H9 (cell line): ENCODE measurements around the gene NALCN. TPM values are rescaled to one million over a fixed set of nuclear protein-coding genes. Genes with fewer than 3 reads are reported as not detected.

Experiments
- DNase-seq: peaks from one replicate; pipeline ENCODE4 v3.0.0-alpha.2; 2017
- H2AFZ ChIP-seq: one replicate; pipeline ENCODE4 v1.6.1; 2013; ENCODE audit warnings: mild to moderate bottlenecking, low read length, control low read depth, moderate library complexity
- H2AK5ac ChIP-seq: 2 replicates; pipeline ENCODE4 v1.6.1; 2013; ENCODE audit warnings: low read length, control low read depth, mixed read lengths; ENCODE audit not compliant: insufficient read length
- H2BK120ac ChIP-seq: one replicate; pipeline ENCODE4 v1.6.1; 2013; ENCODE audit warnings: low read depth, mild to moderate bottlenecking, low read length, control low read depth, inconsistent platforms; ENCODE audit not compliant: poor library complexity, severe bottlenecking
- H2BK12ac ChIP-seq: 2 replicates; pipeline ENCODE4 v1.6.1; 2013; ENCODE audit warnings: low read length, control low read depth, mixed read lengths, low read depth; ENCODE audit not compliant: insufficient read length
- H2BK15ac ChIP-seq: 2 replicates; pipeline ENCODE4 v1.6.1; 2013; ENCODE audit warnings: low read depth, low read length, control low read depth
- H2BK20ac ChIP-seq: one replicate; pipeline ENCODE4 v1.6.1; 2013; ENCODE audit warnings: low read depth, mild to moderate bottlenecking, low read length, control low read depth, inconsistent platforms; ENCODE audit not compliant: poor library complexity, severe bottlenecking
- H2BK5ac ChIP-seq: 2 replicates; pipeline ENCODE4 v1.6.1; 2013; ENCODE audit warnings: low read length, control low read depth, mixed read lengths; ENCODE audit not compliant: insufficient read length
- H3K14ac ChIP-seq: 2 replicates; pipeline ENCODE4 v1.6.1; 2013; ENCODE audit warnings: low read length, control low read depth; ENCODE audit not compliant: insufficient read depth
- H3K18ac ChIP-seq: 2 replicates; pipeline ENCODE4 v1.6.1; 2013; ENCODE audit warnings: low read depth, mild to moderate bottlenecking, mixed read lengths, low read length, control low read depth; ENCODE audit not compliant: insufficient read length
- H3K23ac ChIP-seq: 2 replicates; pipeline ENCODE4 v1.6.1; 2013; ENCODE audit warnings: low read length, control low read depth, mixed read lengths, low read depth; ENCODE audit not compliant: insufficient read length
- H3K23me2 ChIP-seq: 2 replicates; pipeline ENCODE4 v1.6.1; 2013; ENCODE audit warnings: low read depth, mild to moderate bottlenecking, mixed read lengths, low read length, control low read depth; ENCODE audit not compliant: insufficient read length, poor library complexity, severe bottlenecking
- H3K27ac ChIP-seq: 2 replicates; pipeline ENCODE4 v1.5.1; 2013; ENCODE audit warnings: low read length, control low read depth, mixed read lengths, low read depth; ENCODE audit not compliant: insufficient read length
- H3K27me3 ChIP-seq: 2 replicates; pipeline ENCODE4 v1.6.1; 2013; ENCODE audit warnings: low read length, control low read depth, inconsistent platforms; ENCODE audit not compliant: insufficient read depth
- H3K4ac ChIP-seq: 2 replicates; pipeline ENCODE4 v1.6.1; 2013; ENCODE audit warnings: low read depth, mild to moderate bottlenecking, control low read depth, inconsistent platforms, low read length, moderate library complexity
- H3K4me1 ChIP-seq: 2 replicates; pipeline ENCODE4 v1.6.1; 2013; ENCODE audit warnings: low read length, control low read depth, inconsistent platforms; ENCODE audit not compliant: insufficient read depth
- H3K4me2 ChIP-seq: 2 replicates; pipeline ENCODE4 v1.6.1; 2013; ENCODE audit warnings: low read length, control low read depth, mixed read lengths; ENCODE audit not compliant: insufficient read length, insufficient read depth
- H3K56ac ChIP-seq: 2 replicates; pipeline ENCODE4 v1.6.1; 2013; ENCODE audit warnings: low read depth, mild to moderate bottlenecking, mixed read lengths, low read length, control low read depth; ENCODE audit not compliant: insufficient read length
- H3K79me1 ChIP-seq: 2 replicates; pipeline ENCODE4 v1.6.1; 2013; ENCODE audit warnings: low read depth, mild to moderate bottlenecking, moderate library complexity, low read length, control low read depth, inconsistent platforms; ENCODE audit not compliant: insufficient read depth, poor library complexity, severe bottlenecking
- H3K79me2 ChIP-seq: 2 replicates; pipeline ENCODE4 v1.6.1; 2013; ENCODE audit warnings: low read length, control low read depth, inconsistent platforms; ENCODE audit not compliant: insufficient read depth
- H3K9ac ChIP-seq: 2 replicates; pipeline ENCODE4 v1.6.1; 2013; ENCODE audit warnings: low read length, control low read depth, mixed read lengths; ENCODE audit not compliant: insufficient read length; ENCODE audit errors: extremely low read depth
- H3K9me3 ChIP-seq: one replicate; pipeline ENCODE4 v1.6.1; 2013; ENCODE audit warnings: low read depth, low read length, inconsistent platforms; ENCODE audit not compliant: control insufficient read depth
- H3T11ph ChIP-seq: one replicate; pipeline ENCODE4 v1.6.1; 2013; ENCODE audit warnings: mild to moderate bottlenecking, low read length, control low read depth, inconsistent platforms
- H4K20me1 ChIP-seq: one replicate; pipeline ENCODE4 v1.6.1; 2013; ENCODE audit not compliant: control insufficient read depth, insufficient read length, insufficient read depth
- H4K5ac ChIP-seq: 2 replicates; pipeline ENCODE4 v1.6.1; 2013; ENCODE audit warnings: low read depth, mild to moderate bottlenecking, mixed read lengths, low read length, control low read depth; ENCODE audit not compliant: insufficient read length
- H4K8ac ChIP-seq: replicated peaks from 2 replicates; pipeline ENCODE4 v1.6.1; 2013; ENCODE audit warnings: low read length, control low read depth, mixed read lengths, low read depth; ENCODE audit not compliant: insufficient read length
- H4K91ac ChIP-seq: 2 replicates; pipeline ENCODE4 v1.6.1; 2013; ENCODE audit warnings: low read depth, mild to moderate bottlenecking, moderate library complexity, mixed read lengths, low read length, control low read depth; ENCODE audit not compliant: insufficient read length
- H3K27ac Mint-ChIP-seq, 3 experiments: 2 replicates in 2 of 3; 3 replicates in 1 of 3; pipeline ENCODE4 v1.8.0; 2020 to 2021; ENCODE audit warnings: mixed read lengths in 3 of 3, mild to moderate bottlenecking in 1 of 3, moderate library complexity in 1 of 3
- H3K27me3 Mint-ChIP-seq: 2 replicates; pipeline ENCODE4 v1.8.0; 2021; ENCODE audit warnings: low read depth, mild to moderate bottlenecking, moderate library complexity, mixed read lengths
- H3K36me3 Mint-ChIP-seq, 3 experiments: 2 replicates in 2 of 3; 3 replicates in 1 of 3; pipeline ENCODE4 v1.8.0; 2020 to 2021; ENCODE audit warnings: low read depth in 3 of 3, mixed read lengths in 3 of 3; ENCODE audit not compliant: insufficient read depth in 1 of 3
- H3K4me1 Mint-ChIP-seq, 2 experiments: 2 replicates each; pipeline ENCODE4 v1.8.0; 2020; ENCODE audit warnings: mixed read lengths in 2 of 2
- H3K4me3 Mint-ChIP-seq, 2 experiments: 2 replicates in 1 of 2; 3 replicates in 1 of 2; pipeline ENCODE4 v1.8.0; 2020 to 2021; ENCODE audit warnings: mild to moderate bottlenecking in 2 of 2, mixed read lengths in 2 of 2, moderate library complexity in 1 of 2
- H3K9me3 Mint-ChIP-seq, 2 experiments: 2 replicates in 1 of 2; 3 replicates in 1 of 2; pipeline ENCODE4 v1.8.0; 2020; ENCODE audit warnings: mild to moderate bottlenecking in 2 of 2, mixed read lengths in 2 of 2, moderate library complexity in 1 of 2
- CTCF ChIP-seq: fragments of 200-600 bp; sonication (generic); conservative IDR thresholded peaks from 3 replicates; pipeline ENCODE4 v1.8.0; 2021; ENCODE audit warnings: antibody characterized with exemption, mild to moderate bottlenecking
- total RNA-seq: library from RNA; stranded (reverse); gene quantifications from 2 replicates; pipeline ENCODE4 v1.2.1, GENCODE V29; 2021

The NALCN gene
- total RNA-seq, 1 experiment from 2014 or later = 0.09 TPM

GRCh38 chr13:101092985-101093384, 323.3 kb downstream of the NALCN start:
- Histone ChIP-seq H3K79me2 (no peaks in the 10 kb centered on the region), H4K20me1 (no peaks in the 10 kb centered on the region)
- H3K27ac Mint-ChIP-seq = no peak overlapping the region

More at GRCh38 chr13:101092985-101093384, 323.3 kb downstream of the NALCN start:
- Histone ChIP-seq H3K27me3 (no peaks in the 10 kb centered on the region), H3K79me1 (no peaks in the 10 kb centered on the region), H3K4ac (no peak overlapping the region), H3K14ac (no peak overlapping the region), H2AK5ac (no peak overlapping the region), H3K23ac (no peak overlapping the region), H4K91ac (no peak overlapping the region), H3K56ac (no peak overlapping the region), H2BK15ac (no peak overlapping the region), H3K9ac (no peak overlapping the region), H3K27ac (no peak overlapping the region), H3T11ph (no peak overlapping the region), H3K18ac (no peak overlapping the region), H2AFZ (no peak overlapping the region), H3K9me3 (no peaks in the 10 kb centered on the region), H4K5ac (no peak overlapping the region), H2BK120ac (no peak overlapping the region), H3K4me1 (no peaks in the 10 kb centered on the region), H2BK5ac (no peak overlapping the region), H3K4me2 (no peak overlapping the region), H3K23me2 (no peaks in the 10 kb centered on the region), H2BK20ac (no peak overlapping the region), H4K8ac (no peak overlapping the region), H2BK12ac (no peak overlapping the region)
- DNase-seq = no peak
- Mint-ChIP-seq H3K4me3 (no peak overlapping the region), H3K36me3 (no peaks in the 10 kb centered on the region), H3K9me3 (0 out of 5 replicates have a peak, but pooled peaks cover 0 to 2% of the 10 kb centered on the region in 2 experiments), H3K4me1 (no peaks in the 10 kb centered on the region), H3K27me3 (no peaks in the 10 kb centered on the region)
- TF ChIP-seq CTCF = no peak
